IMR-90 (cell line): ENCODE results near the gene ACER1. TPM values are rescaled to one million over a fixed set of nuclear protein-coding genes. Genes with fewer than 3 reads are reported as not detected.

Experiments
- ATAC-seq: fragments of 200-7000 bp; cut with Tn5 transposase; 2 replicates; pipeline ENCODE4 v1.9.1; 2020; ENCODE audit warnings: low read depth, mild to moderate bottlenecking, moderate library complexity
- BruUV-seq: library from RNA; stranded (reverse); fragments of 400-500 nt; replicated peaks from 2 replicates; lab custom pipeline; 2021; lab: Mats Ljungman, UMichigan
- CTCF ChIA-PET: fragments of 300-600 bp; formaldehyde crosslinking; extraction: SDS; loops from one replicate; lab custom pipeline; 2021; ENCODE audit warnings: antibody characterized with exemption; lab: Yijun Ruan, JAX
- POLR2A ChIA-PET: fragments of 300-600 bp; sonication (Branson Sonifier 250); formaldehyde crosslinking; loops from one replicate; lab custom pipeline; 2022; ENCODE audit warnings: antibody characterized with exemption; ENCODE audit not compliant: unreplicated experiment; lab: Charles Lee
- DNase-seq: peaks from one replicate; pipeline ENCODE4 v3.0.0; 2013
- H2AFZ ChIP-seq: replicated peaks from 2 replicates; pipeline ENCODE3; 2013; ENCODE audit warnings: low read length, mild to moderate bottlenecking; ENCODE audit not compliant: poor library complexity
- H2AK5ac ChIP-seq: 2 replicates; pipeline ENCODE4 v1.6.1; 2013; ENCODE audit warnings: low read depth, low read length, inconsistent platforms
- H2AK9ac ChIP-seq: replicated peaks from 2 replicates; pipeline ENCODE3; 2013; ENCODE audit warnings: mild to moderate bottlenecking, low read depth, low read length, moderate library complexity; ENCODE audit not compliant: poor library complexity
- H2BK120ac ChIP-seq: 2 replicates; pipeline ENCODE4 v1.6.1; 2013; ENCODE audit warnings: low read depth, low read length, inconsistent platforms
- H2BK15ac ChIP-seq: 3 replicates; pipeline ENCODE4 v1.6.1; 2013; ENCODE audit warnings: low read depth, low read length, inconsistent platforms
- H2BK20ac ChIP-seq: 2 replicates; pipeline ENCODE4 v1.6.1; 2013; ENCODE audit warnings: low read depth, mild to moderate bottlenecking, inconsistent platforms, low read length, moderate library complexity
- H2BK5ac ChIP-seq: 2 replicates; pipeline ENCODE4 v1.6.1; 2013; ENCODE audit warnings: mild to moderate bottlenecking, low read depth, low read length, inconsistent platforms; ENCODE audit not compliant: poor library complexity, severe bottlenecking
- H3K14ac ChIP-seq: replicated peaks from 2 replicates; pipeline ENCODE4 v1.6.1; 2013; ENCODE audit warnings: low read depth, low read length, inconsistent platforms
- H3K18ac ChIP-seq: 2 replicates; pipeline ENCODE4 v1.6.1; 2013; ENCODE audit warnings: low read depth, low read length, control low read depth
- H3K23ac ChIP-seq: 2 replicates; pipeline ENCODE4 v1.6.1; 2013; ENCODE audit warnings: low read depth, low read length, inconsistent platforms
- H3K27ac ChIP-seq: 2 replicates; pipeline ENCODE4 v1.5.1; 2013; ENCODE audit warnings: mild to moderate bottlenecking, control low read depth, low read length; ENCODE audit not compliant: insufficient read depth
- H3K27me3 ChIP-seq: 2 replicates; pipeline ENCODE4 v1.6.1; 2013; ENCODE audit warnings: low read length; ENCODE audit not compliant: control insufficient read depth, insufficient read depth
- H3K36me3 ChIP-seq: 2 replicates; pipeline ENCODE4 v1.6.1; 2013; ENCODE audit warnings: low read length, mixed read lengths; ENCODE audit not compliant: control insufficient read depth, insufficient read depth
- H3K4ac ChIP-seq: 2 replicates; pipeline ENCODE4 v1.6.1; 2013; ENCODE audit warnings: low read depth, low read length, inconsistent platforms
- H3K4me1 ChIP-seq: 2 replicates; pipeline ENCODE4 v1.6.1; 2013; ENCODE audit warnings: low read length, mixed read lengths; ENCODE audit not compliant: control insufficient read depth, insufficient read depth
- H3K4me2 ChIP-seq: 2 replicates; pipeline ENCODE4 v1.6.1; 2013; ENCODE audit warnings: low read depth, mild to moderate bottlenecking, control low read depth, low read length, moderate library complexity
- H3K4me3 ChIP-seq: 2 replicates; pipeline ENCODE4 v1.5.1; 2013; ENCODE audit warnings: low read depth, mild to moderate bottlenecking, control low read depth, low read length, moderate library complexity; ENCODE audit not compliant: insufficient read depth
- H3K56ac ChIP-seq: 2 replicates; pipeline ENCODE4 v1.6.1; 2013; ENCODE audit warnings: low read length, inconsistent platforms; ENCODE audit not compliant: insufficient read depth; ENCODE audit errors: extremely low read depth
- H3K79me1 ChIP-seq, 2 experiments: 2 replicates each; pipeline ENCODE4 v1.6.1; 2013; ENCODE audit warnings: low read length in 2 of 2, inconsistent platforms in 1 of 2, low read depth in 1 of 2
- H3K9ac ChIP-seq: 2 replicates; pipeline ENCODE4 v1.6.1; 2013; ENCODE audit warnings: low read depth, low read length, control low read depth
- H3K9me1 ChIP-seq: 2 replicates; pipeline ENCODE4 v1.6.1; 2013; ENCODE audit warnings: low read length, inconsistent platforms; ENCODE audit not compliant: insufficient read depth
- H3K9me3 ChIP-seq: 2 replicates; pipeline ENCODE4 v1.6.1; 2013; ENCODE audit warnings: low read length; ENCODE audit not compliant: control insufficient read depth, insufficient read depth
- H4K20me1 ChIP-seq: 2 replicates; pipeline ENCODE4 v1.6.1; 2013; ENCODE audit warnings: low read length, inconsistent platforms; ENCODE audit not compliant: insufficient read depth
- H4K5ac ChIP-seq: 2 replicates; pipeline ENCODE4 v1.6.1; 2013; ENCODE audit warnings: mild to moderate bottlenecking, low read depth, low read length, control low read depth
- H4K8ac ChIP-seq, 2 experiments: 2 replicates each; pipeline ENCODE4 v1.6.1; 2013; ENCODE audit warnings: low read depth in 2 of 2, low read length in 2 of 2, control low read depth in 1 of 2, inconsistent platforms in 1 of 2
- H4K91ac ChIP-seq: 2 replicates; pipeline ENCODE4 v1.6.1; 2013; ENCODE audit warnings: low read depth, low read length, inconsistent platforms; ENCODE audit not compliant: insufficient read depth
- BHLHE40 ChIP-seq: fragments of 150-350 bp; IDR thresholded peaks from 2 replicates; pipeline ENCODE4 v1.6.1; 2016; ENCODE audit warnings: mild to moderate bottlenecking, low read depth, low read length
- CEBPB ChIP-seq: IDR thresholded peaks from 2 replicates; pipeline ENCODE4 v1.6.1; 2012; ENCODE audit warnings: low read depth, low read length, improper control_type of control experiment
- CHD1 ChIP-seq: IDR thresholded peaks from 2 replicates; pipeline ENCODE4 v1.6.1; 2012; ENCODE audit warnings: low read depth, low read length, improper control_type of control experiment
- CTCF ChIP-seq: conservative IDR thresholded peaks from 2 replicates; pipeline ENCODE4 v1.5.1; 2012; ENCODE audit warnings: mild to moderate bottlenecking, low read depth, low read length, improper control_type of control experiment
- ELK1 ChIP-seq: fragments of 150-350 bp; IDR thresholded peaks from 2 replicates; pipeline ENCODE4 v1.6.1; 2016; ENCODE audit warnings: low read depth, mild to moderate bottlenecking, low read length, moderate library complexity, borderline replicate concordance
- FOS ChIP-seq: fragments of 150-350 bp; IDR thresholded peaks from 2 replicates; pipeline ENCODE4 v1.6.1; 2016; ENCODE audit warnings: low read depth, low read length
- MAFK ChIP-seq: IDR thresholded peaks from 2 replicates; pipeline ENCODE4 v1.6.1; 2012; ENCODE audit warnings: low read depth, low read length, improper control_type of control experiment
- MAZ ChIP-seq: IDR thresholded peaks from 2 replicates; pipeline ENCODE4 v1.6.1; 2012; ENCODE audit warnings: low read depth, mild to moderate bottlenecking, low read length, improper control_type of control experiment, moderate library complexity, borderline replicate concordance
- MXI1 ChIP-seq: IDR thresholded peaks from 2 replicates; pipeline ENCODE4 v1.6.1; 2012; ENCODE audit warnings: low read depth, mild to moderate bottlenecking, low read length, moderate library complexity, borderline replicate concordance
- NFE2L2 ChIP-seq: fragments of 150-350 bp; IDR thresholded peaks from 2 replicates; pipeline ENCODE4 v1.6.1; 2016; ENCODE audit warnings: low read depth, mild to moderate bottlenecking, low read length
- POLR2A ChIP-seq: IDR thresholded peaks from 2 replicates; pipeline ENCODE4 v1.6.1; 2012; ENCODE audit warnings: mild to moderate bottlenecking, low read depth, low read length
- RAD21 ChIP-seq: IDR thresholded peaks from 2 replicates; pipeline ENCODE4 v1.6.1; 2012; ENCODE audit warnings: low read length, improper control_type of control experiment
- RCOR1 ChIP-seq: IDR thresholded peaks from 2 replicates; pipeline ENCODE4 v1.6.1; 2012; ENCODE audit warnings: mild to moderate bottlenecking, low read length, improper control_type of control experiment; ENCODE audit not compliant: insufficient replicate concordance
- RFX5 ChIP-seq: IDR thresholded peaks from 2 replicates; pipeline ENCODE4 v1.8.0; 2012; ENCODE audit warnings: low read depth, mild to moderate bottlenecking, low read length, moderate library complexity
- SMC3 ChIP-seq: fragments of 150-350 bp; IDR thresholded peaks from 2 replicates; pipeline ENCODE4 v1.6.1; 2016; ENCODE audit warnings: low read depth, mild to moderate bottlenecking, antibody characterized with exemption, low read length, moderate library complexity
- WGBS, 2 experiments: methylation state at CpG; one replicate each; pipeline versions ENCODE4 v1.1.5 to v1.1.7; 2013; ENCODE audit warnings: missing lambda C conversion rate in 2 of 2; ENCODE audit not compliant: insufficient read length in 1 of 2; ENCODE audit errors: extremely low coverage in 2 of 2; 5-methylcytosine and 5-hydroxymethylcytosine counted together
- dilution Hi-C: fragments of 300-500 bp; cut with HindIII; formaldehyde crosslinking; loops from one replicate; pipeline ENCODE4 v1.14.3; 2018; ENCODE audit warnings: low sequenced_read_pairs; ENCODE audit not compliant: unreplicated experiment
- in situ Hi-C: fragments of 300-500 bp; cut with MboI; formaldehyde crosslinking; loops from 3 replicates; pipeline ENCODE4 v1.14.3; 2019; ENCODE audit warnings: low sequenced_read_pairs, inconsistent platforms, mixed read lengths
- intact Hi-C: fragments of 100-400 bp; cut with micrococcal nuclease; formaldehyde crosslinking; loops from 2 replicates; pipeline ENCODE4 v1.10.0; 2022
- polyA plus RNA-seq, 3 experiments: library from polyadenylated mRNA; depleted of rRNA; stranded (reverse); fragments of >200 nt; gene quantifications; 2 replicates each; pipeline ENCODE4 v1.2.3, GENCODE V29; 2012; ENCODE audit warnings: low replicate concordance in 1 of 3
- total RNA-seq: library from RNA; depleted of rRNA; stranded (reverse); fragments of >200 nt; gene quantifications from 2 replicates; pipeline ENCODE4 v1.2.3, GENCODE V29; 2012

The ACER1 gene
- total and polyA plus RNA-seq, 2 of the 4 experiments (the other 2 are of a cell fraction), result not detected

DNA sequence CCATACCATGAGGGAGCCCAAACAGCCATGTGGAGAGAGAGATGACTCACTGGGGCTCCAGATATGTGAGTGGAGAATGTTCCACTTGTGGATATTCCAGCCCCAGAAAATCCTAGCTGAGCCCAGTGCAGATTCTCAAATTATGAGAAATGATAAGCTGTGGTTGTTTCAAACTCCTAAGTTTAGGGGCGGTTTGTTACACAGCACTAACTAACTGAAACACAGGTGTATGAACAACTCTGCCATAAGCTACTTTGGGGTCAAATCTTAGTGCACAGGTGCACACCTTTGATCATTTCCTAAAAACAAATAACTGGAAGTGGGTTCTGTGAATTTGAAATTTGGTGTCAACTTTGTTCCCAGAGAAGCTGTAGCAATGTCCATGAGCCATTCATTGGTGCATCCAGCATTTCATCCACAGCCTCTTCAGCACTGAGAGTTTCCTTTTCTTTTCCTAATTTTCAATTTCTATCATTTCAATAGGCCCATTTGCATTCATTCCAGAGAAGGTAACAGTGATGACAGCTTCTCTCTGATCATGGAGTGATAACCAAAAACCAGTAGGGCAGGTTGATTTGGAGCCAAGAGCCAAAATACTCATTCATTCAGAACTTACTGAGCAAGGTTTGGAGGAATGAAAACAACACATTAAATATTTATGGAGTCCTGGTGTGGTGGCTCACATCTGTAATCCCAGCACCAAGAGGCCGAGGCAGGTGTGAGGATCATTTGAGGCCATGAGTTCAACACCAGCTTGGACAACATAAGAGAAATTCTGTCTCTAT is 19.2 kb upstream of the ACER1 start (continued):
- no peak for TF ChIP-seq NFE2L2

- TF ChIP-seq CEBPB, result no peak
- TF ChIP-seq NFE2L2, result no peak
- TF ChIP-seq SMC3, result no peak
- no peak for TF ChIP-seq MXI1
- TF ChIP-seq POLR2A, result no peak
- TF ChIP-seq RAD21, result no peak
- no peak for TF ChIP-seq CHD1
- no peak for TF ChIP-seq MAFK
- no peak for TF ChIP-seq RCOR1
- no peak for TF ChIP-seq RFX5
- no peak for TF ChIP-seq BHLHE40
- no peak for TF ChIP-seq MAZ
- no peak for TF ChIP-seq CTCF
- TF ChIP-seq ELK1, result no peak
- no peak for TF ChIP-seq FOS
- Histone ChIP-seq H4K5ac (no peak overlapping the region), H3K4ac (no peak overlapping the region), H3K4me1 (no peaks in the 10 kb centered on the region), H3K27me3 (no peaks in the 10 kb centered on the region; the same call in 1 of the 2 replicates), H2AK9ac (no peak overlapping the region), H3K27ac (no peak overlapping the region), H3K56ac (no peak overlapping the region), H2AK5ac (no peak overlapping the region), H3K4me3 (no peak overlapping the region), H2BK20ac (no peak overlapping the region), H2AFZ (no peak overlapping the region), H4K20me1 (no peaks in the 10 kb centered on the region), H4K8ac (no peak overlapping the region), H3K9me3 (no peaks in the 10 kb centered on the region), H2BK15ac (no peak overlapping the region), H3K14ac (no peak overlapping the region), H3K4me2 (no peak overlapping the region), H3K36me3 (no peaks in the 10 kb centered on the region), H3K18ac (no peak overlapping the region), H2BK120ac (no peak overlapping the region), H4K91ac (no peak overlapping the region), H3K23ac (no peak overlapping the region), H3K79me1 (no peaks in the 10 kb centered on the region), H3K9me1 (no peaks in the 10 kb centered on the region), H3K9ac (no peak overlapping the region), H2BK5ac (no peak overlapping the region)
- ChIA-PET CTCF (no interaction called here), POLR2A (no interaction called here)
- BruUV-seq, result no TSS peak
- WGBS, 2 experiments, result 80% methylated on average over 1 of the region's 2 CpGs; no CpG with 5 or more reads in 1 of the 2 experiments
- ATAC-seq (no peak), DNase-seq (no peak)
- intact Hi-C loops (no loop called here), in situ Hi-C loops (no loop called here), dilution Hi-C loops (no loop called here)
Observed at GRCh38 chr19:6350688-6351087, 17.3 kb upstream of the ACER1 start.
